ENCODE results near the gene PRAMEF18.
"Not testable (repeated sequence)": the region's sequence is repeated elsewhere in the genome, so short reads cannot be mapped to it uniquely, and the experiment has no call there.

PRAMEF18 gene

GRCh38 chr1:13225675-13226204, at the start of gene PRAMEF18:
Gene PRAMEF18, minus strand, starts transcription at chr1:13226154. Its CDS starts 48 bp downstream, at chr1:13226106.
- DNase-seq (ENCODE audit: low spot score), result not testable (repeated sequence)

- not testable (repeated sequence) for DNase-seq (ENCODE audit: low spot score)
Observed at GRCh38 chr1:13265124-13265523, 39.2 kb upstream of the PRAMEF18 start.

GRCh38 chr1:13253898-13254297, 27.9 kb upstream of the PRAMEF18 start, which contains the start of gene PRAMEF5:
Gene PRAMEF5, plus strand, starts transcription at chr1:13254198. Its CDS starts 5,071 bp downstream, at chr1:13259269.
- DNase-seq (ENCODE audit: low spot score), result not testable (repeated sequence)

GRCh38 chr1:13247122-13247521, 21.2 kb upstream of the PRAMEF18 start:
- not testable (repeated sequence) for DNase-seq (ENCODE audit: low spot score)

- DNase-seq (ENCODE audit: low spot score), result not testable (repeated sequence)
Observed at GRCh38 chr1:13246554-13246871, 20.6 kb upstream of the PRAMEF18 start.

GRCh38 chr1:13245841-13246553, 20.0 kb upstream of the PRAMEF18 start:
- not testable (repeated sequence) for DNase-seq (ENCODE audit: low spot score)

- not testable (repeated sequence) for DNase-seq (ENCODE audit: low spot score)
Observed at GRCh38 chr1:13243536-13244263, 17.7 kb upstream of the PRAMEF18 start.

- DNase-seq (ENCODE audit: low spot score), result not testable (repeated sequence)
Observed at GRCh38 chr1:13239633-13240032, 13.7 kb upstream of the PRAMEF18 start.

- DNase-seq (ENCODE audit: low spot score), result not testable (repeated sequence)
Observed at GRCh38 chr1:13237572-13237971, 11.6 kb upstream of the PRAMEF18 start.

GRCh38 chr1:13234057-13234456, 8.1 kb upstream of the PRAMEF18 start:
- not testable (repeated sequence) for DNase-seq (ENCODE audit: low spot score)

- DNase-seq (ENCODE audit: low spot score), result not testable (repeated sequence)
Observed at GRCh38 chr1:13232056-13232455, 6.1 kb upstream of the PRAMEF18 start.

- DNase-seq (ENCODE audit: low spot score), result not testable (repeated sequence)
Observed at GRCh38 chr1:13231061-13231750, 5.3 kb upstream of the PRAMEF18 start.

GRCh38 chr1:13230601-13231000, 4.6 kb upstream of the PRAMEF18 start:
- not testable (repeated sequence) for DNase-seq (ENCODE audit: low spot score)

GRCh38 chr1:13230096-13230495, 4.1 kb upstream of the PRAMEF18 start:
- not testable (repeated sequence) for DNase-seq (ENCODE audit: low spot score)

- peak; percentile 16 for DNase-seq (ENCODE audit: low spot score)
Observed at GRCh38 chr1:13228343-13228781, 2.4 kb upstream of the PRAMEF18 start.

GRCh38 chr1:13227271-13228055, 1.5 kb upstream of the PRAMEF18 start:
- not testable (repeated sequence) for DNase-seq (ENCODE audit: low spot score)

- DNase-seq (ENCODE audit: low spot score), result no peak
Observed at GRCh38 chr1:13224480-13225060, 1.4 kb downstream of the PRAMEF18 start.

GRCh38 chr1:13222788-13223187, 3.2 kb downstream of the PRAMEF18 start:
- not testable (repeated sequence) for DNase-seq (ENCODE audit: low spot score)

GRCh38 chr1:13219203-13219602, 6.8 kb downstream of the PRAMEF18 start:
- DNase-seq (ENCODE audit: low spot score), result not testable (repeated sequence)

- DNase-seq (ENCODE audit: low spot score), result not testable (repeated sequence)
Observed at GRCh38 chr1:13216619-13217018, 9.3 kb downstream of the PRAMEF18 start.

GRCh38 chr1:13208712-13209111, 17.2 kb downstream of the PRAMEF18 start:
- DNase-seq (ENCODE audit: low spot score), result not testable (repeated sequence)
